ENCODE measurements around the gene CDC45. TPM values are rescaled to one million over a fixed set of nuclear protein-coding genes. Genes with fewer than 3 reads are reported as not detected.

The CDC45 gene
- total RNA-seq, 1 experiment from 2014 or later, result 44.6 TPM

GRCh38 chr22:19533049-19533626 is 53.4 kb downstream of the CDC45 start:
- Mint-ChIP-seq H3K27me3 (ENCODE audit: insufficient read depth, unreplicated experiment) (peaks cover 5% of the 10 kb centered on the region), H3K4me3 (ENCODE audit: unreplicated experiment) (no peak overlapping the region), H3K4me1 (ENCODE audit: low read depth, unreplicated experiment) (no peaks in the 10 kb centered on the region), H3K27ac (ENCODE audit: unreplicated experiment) (no peak overlapping the region), H3K9me3 (ENCODE audit: unreplicated experiment) (no peaks in the 10 kb centered on the region), H3K36me3 (ENCODE audit: insufficient read depth, unreplicated experiment) (no peaks in the 10 kb centered on the region)
- ChIA-PET CTCF (no interaction called here), POLR2A (no interaction called here)
- intact Hi-C loops (cut with micrococcal nuclease; ENCODE audit: unreplicated experiment), result no loop called here
- Histone ChIP-seq H3K4me3 (ENCODE audit: low read depth, low read length) (no peak overlapping the region), H3K4me1 (no peaks in the 10 kb centered on the region), H3K36me3 (ENCODE audit: control insufficient read depth, insufficient read depth, low read length) (no peaks in the 10 kb centered on the region), H3K27me3 (replicated peaks; ENCODE audit: control insufficient read depth, insufficient read depth, low read length) (no peaks in the 10 kb centered on the region), H3K9me3 (no peaks in the 10 kb centered on the region)
- no peak for TF ChIP-seq CTCF (IDR thresholded peaks at IDR 0.05; ENCODE audit: insufficient read depth in 1 of 2, low read depth in 1 of 2, low read length in 1 of 2, severe bottlenecking in 1 of 2, unreplicated experiment in 1 of 2)
- BruUV-seq (replicated peaks), result no TSS peak
- no peak for DNase-seq

GRCh38 chr22:19533857-19534256 is 54.1 kb downstream of the CDC45 start:
- ChIA-PET CTCF (no interaction called here), POLR2A (no interaction called here)
- H3K27me3 Mint-ChIP-seq (ENCODE audit: insufficient read depth, unreplicated experiment), result peaks cover 5% of the 10 kb centered on the region
- no TSS peak for BruUV-seq (replicated peaks)
- no peaks in the 10 kb centered on the region for H3K36me3 Mint-ChIP-seq (ENCODE audit: insufficient read depth, unreplicated experiment)
- Histone ChIP-seq H3K27me3 (replicated peaks; ENCODE audit: control insufficient read depth, insufficient read depth, low read length) (no peaks in the 10 kb centered on the region), H3K4me3 (ENCODE audit: low read depth, low read length) (no peak overlapping the region), H3K4me1 (no peaks in the 10 kb centered on the region), H3K36me3 (ENCODE audit: control insufficient read depth, insufficient read depth, low read length) (no peaks in the 10 kb centered on the region), H3K9me3 (no peaks in the 10 kb centered on the region)
- no peak for TF ChIP-seq CTCF (IDR thresholded peaks at IDR 0.05; ENCODE audit: insufficient read depth in 1 of 2, low read depth in 1 of 2, low read length in 1 of 2, severe bottlenecking in 1 of 2, unreplicated experiment in 1 of 2)
- intact Hi-C loops (cut with micrococcal nuclease; ENCODE audit: unreplicated experiment), result no loop called here
- H3K4me3 Mint-ChIP-seq (ENCODE audit: unreplicated experiment), result no peak overlapping the region
- no peak overlapping the region for H3K27ac Mint-ChIP-seq (ENCODE audit: unreplicated experiment)
- H3K9me3 Mint-ChIP-seq (ENCODE audit: unreplicated experiment), result no peaks in the 10 kb centered on the region
- DNase-seq, result no peak
- no peaks in the 10 kb centered on the region for H3K4me1 Mint-ChIP-seq (ENCODE audit: low read depth, unreplicated experiment)

- no peak for TF ChIP-seq CTCF (IDR thresholded peaks at IDR 0.05; ENCODE audit: insufficient read depth in 1 of 2, low read depth in 1 of 2, low read length in 1 of 2, severe bottlenecking in 1 of 2, unreplicated experiment in 1 of 2)
- BruUV-seq (replicated peaks), result no TSS peak
- CTCF ChIA-PET, result no interaction called here
Measured at GRCh38 chr22:19535001-19535400, 55.3 kb downstream of the CDC45 start.

More at GRCh38 chr22:19535001-19535400, 55.3 kb downstream of the CDC45 start:
- intact Hi-C loops (cut with micrococcal nuclease; ENCODE audit: unreplicated experiment), result no loop called here
- Mint-ChIP-seq H3K4me1 (ENCODE audit: low read depth, unreplicated experiment) (no peaks in the 10 kb centered on the region), H3K36me3 (ENCODE audit: insufficient read depth, unreplicated experiment) (no peaks in the 10 kb centered on the region), H3K27ac (ENCODE audit: unreplicated experiment) (no peak overlapping the region), H3K9me3 (ENCODE audit: unreplicated experiment) (no peaks in the 10 kb centered on the region), H3K27me3 (ENCODE audit: insufficient read depth, unreplicated experiment) (peaks cover 8% of the 10 kb centered on the region), H3K4me3 (ENCODE audit: unreplicated experiment) (no peak overlapping the region)
- no peak for DNase-seq
- no peaks in the 10 kb centered on the region for H3K9me3 ChIP-seq
- H3K36me3 ChIP-seq (ENCODE audit: control insufficient read depth, insufficient read depth, low read length), result no peaks in the 10 kb centered on the region
- POLR2A ChIA-PET, result no interaction called here
- H3K4me1 ChIP-seq, result no peaks in the 10 kb centered on the region
- no peak overlapping the region for H3K4me3 ChIP-seq (ENCODE audit: low read depth, low read length)
- H3K27me3 ChIP-seq (replicated peaks; ENCODE audit: control insufficient read depth, insufficient read depth, low read length), result no peaks in the 10 kb centered on the region
